ENCODE results near the gene TM7SF2. TPM values are rescaled to one million over a fixed set of nuclear protein-coding genes. Genes with fewer than 3 reads are reported as not detected.

The TM7SF2 gene
- total RNA-seq, 3 donors from 2014 or later (not counting 1 experiment from before 2014, with no cell fraction given): 17.0 to 23.2 (median 18.6) TPM

- Mint-ChIP-seq H3K4me1 (peaks cover 35 to 38% of the 10 kb centered on the region in 2 donors), H3K27me3 (ENCODE audit: low read depth in 2 of 2) (no peaks in the 10 kb centered on the region), H3K27ac (peak overlapping the region; percentile 91 to 97), H3K4me3 (peak overlapping the region; percentile 96), H3K36me3 (no peaks in the 10 kb centered on the region), H3K9me3 (no peaks in the 10 kb centered on the region)
- Histone ChIP-seq H3K27ac (ENCODE audit: low read length) (no peak overlapping the region), H3K4me3 (ENCODE audit: low read length) (no peak overlapping the region), H3K9me3 (ENCODE audit: control insufficient read depth, insufficient read depth, low read length) (no peaks in the 10 kb centered on the region), H3K27me3 (ENCODE audit: control insufficient read depth, insufficient read depth, low read length) (no peaks in the 10 kb centered on the region), H3K4me1 (ENCODE audit: control insufficient read depth, insufficient read depth, low read length) (peaks cover 53% of the 10 kb centered on the region), H3K36me3 (ENCODE audit: control insufficient read depth, insufficient read depth, low read length) (peaks cover 21% of the 10 kb centered on the region)
- 66% methylated on average over 31 of the region's 31 CpGs for WGBS (ENCODE audit: insufficient coverage)
- no peak for ATAC-seq
- intact Hi-C loops (cut with micrococcal nuclease): loop anchor here (2.0 to 10.0 kb wide), 6 partner anchors 14 to 336 kb away; partner anchors contain the start of genes CAPN1, SF1, SNX15 and VPS51
- no peak for TF ChIP-seq CTCF (IDR thresholded peaks at IDR 0.05)
- DNase-seq: no peak
Measured at GRCh38 chr11:65111159-65111743, 421 bp upstream of the TM7SF2 start.

- peak; percentile 98 for TF ChIP-seq CTCF (IDR thresholded peaks at IDR 0.05)
- Mint-ChIP-seq H3K4me1 (peaks cover 39% of the 10 kb centered on the region in 2 donors), H3K4me3 (peak overlapping the region; percentile 96), H3K27ac (peak overlapping the region; percentile 91 to 97), H3K9me3 (no peaks in the 10 kb centered on the region), H3K27me3 (ENCODE audit: low read depth in 2 of 2) (no peaks in the 10 kb centered on the region), H3K36me3 (no peaks in the 10 kb centered on the region)
- Histone ChIP-seq H3K9me3 (ENCODE audit: control insufficient read depth, insufficient read depth, low read length) (no peaks in the 10 kb centered on the region), H3K36me3 (ENCODE audit: control insufficient read depth, insufficient read depth, low read length) (peaks cover 18% of the 10 kb centered on the region), H3K4me3 (ENCODE audit: low read length) (peak overlapping the region; percentile 48), H3K27me3 (ENCODE audit: control insufficient read depth, insufficient read depth, low read length) (no peaks in the 10 kb centered on the region), H3K4me1 (ENCODE audit: control insufficient read depth, insufficient read depth, low read length) (peaks cover 61% of the 10 kb centered on the region), H3K27ac (ENCODE audit: low read length) (peak overlapping the region; percentile 54)
- intact Hi-C loops (cut with micrococcal nuclease): loop anchor here (5.0 to 10.0 kb wide), 4 partner anchors 85 to 338 kb away; partner anchors contain the start of genes SF1 and SNX15
- peak; percentile 79 to 85 for DNase-seq
- under 1% methylated on average over 56 of the region's 57 CpGs for WGBS (ENCODE audit: insufficient coverage)
- ATAC-seq: peak; percentile 52 to 65 (median 54)
Measured at GRCh38 chr11:65112546-65113360, 1.1 kb downstream of the TM7SF2 start.

- 40% methylated on average over 12 of the region's 14 CpGs for WGBS (ENCODE audit: insufficient coverage)
- Histone ChIP-seq H3K4me3 (ENCODE audit: low read length) (peak overlapping the region; percentile 48), H3K36me3 (ENCODE audit: control insufficient read depth, insufficient read depth, low read length) (peaks cover 22% of the 10 kb centered on the region), H3K9me3 (ENCODE audit: control insufficient read depth, insufficient read depth, low read length) (no peaks in the 10 kb centered on the region), H3K4me1 (ENCODE audit: control insufficient read depth, insufficient read depth, low read length) (peaks cover 67% of the 10 kb centered on the region), H3K27ac (ENCODE audit: low read length) (peak overlapping the region; percentile 54), H3K27me3 (ENCODE audit: control insufficient read depth, insufficient read depth, low read length) (no peaks in the 10 kb centered on the region)
- H3K27me3 Mint-ChIP-seq (ENCODE audit: low read depth in 2 of 2): no peaks in the 10 kb centered on the region
- H3K9me3 Mint-ChIP-seq: no peaks in the 10 kb centered on the region
- no peak for ATAC-seq
- no peaks in the 10 kb centered on the region for H3K36me3 Mint-ChIP-seq
- peaks cover 43 to 44% of the 10 kb centered on the region in 2 donors for H3K4me1 Mint-ChIP-seq
- TF ChIP-seq CTCF (IDR thresholded peaks at IDR 0.05): no peak
- intact Hi-C loops (cut with micrococcal nuclease): loop anchor here (5.0 to 10.0 kb wide), 4 partner anchors 86 to 339 kb away; partner anchors contain the start of genes SF1 and SNX15
- H3K4me3 Mint-ChIP-seq: peak overlapping the region; percentile 96
- no peak for DNase-seq
- peak overlapping the region; percentile 91 to 97 for H3K27ac Mint-ChIP-seq
Measured at GRCh38 chr11:65113361-65113756, 1.7 kb downstream of the TM7SF2 start.
